MM.1S (cell line): ENCODE data around the gene PITPNM3.

ENCODE experiments used
- EZH2 ChIP-seq: fragments of 300-600 bp; sonication (generic); optimal IDR thresholded peaks from 2 replicates; pipeline ENCODE3; 2017; ENCODE audit warnings: low read depth, mild to moderate bottlenecking, antibody characterized with exemption, low read length, mixed read lengths
- TF ChIP-seq, protein P1 (sequence below): fragments of 300-600 bp; sonication (generic); IDR thresholded peaks from 2 replicates; pipeline ENCODE4 v1.5.1; 2016; ENCODE audit warnings: antibody characterized with exemption, low read length, mixed read lengths

DNA sequence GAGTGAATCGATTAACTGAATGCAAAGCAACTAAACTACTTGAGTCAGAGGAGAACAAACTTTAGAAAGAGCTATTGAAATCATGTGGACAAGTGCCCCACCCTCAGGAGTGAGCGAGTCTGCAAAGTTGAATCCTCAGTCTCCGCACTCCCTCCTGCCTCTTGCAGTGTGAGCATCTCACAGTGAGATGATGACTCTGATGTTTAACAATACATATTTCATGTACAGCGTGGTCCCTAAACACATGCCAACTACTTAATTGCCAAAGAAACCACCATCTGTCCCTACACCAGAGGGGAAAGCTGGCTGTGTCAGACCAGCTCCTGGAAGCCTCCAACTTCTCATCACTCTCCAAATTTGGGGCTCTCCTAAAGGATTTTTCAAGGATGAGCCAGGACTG is 80.9 kb downstream of the PITPNM3 start:
- TF ChIP-seq, protein P1, sequence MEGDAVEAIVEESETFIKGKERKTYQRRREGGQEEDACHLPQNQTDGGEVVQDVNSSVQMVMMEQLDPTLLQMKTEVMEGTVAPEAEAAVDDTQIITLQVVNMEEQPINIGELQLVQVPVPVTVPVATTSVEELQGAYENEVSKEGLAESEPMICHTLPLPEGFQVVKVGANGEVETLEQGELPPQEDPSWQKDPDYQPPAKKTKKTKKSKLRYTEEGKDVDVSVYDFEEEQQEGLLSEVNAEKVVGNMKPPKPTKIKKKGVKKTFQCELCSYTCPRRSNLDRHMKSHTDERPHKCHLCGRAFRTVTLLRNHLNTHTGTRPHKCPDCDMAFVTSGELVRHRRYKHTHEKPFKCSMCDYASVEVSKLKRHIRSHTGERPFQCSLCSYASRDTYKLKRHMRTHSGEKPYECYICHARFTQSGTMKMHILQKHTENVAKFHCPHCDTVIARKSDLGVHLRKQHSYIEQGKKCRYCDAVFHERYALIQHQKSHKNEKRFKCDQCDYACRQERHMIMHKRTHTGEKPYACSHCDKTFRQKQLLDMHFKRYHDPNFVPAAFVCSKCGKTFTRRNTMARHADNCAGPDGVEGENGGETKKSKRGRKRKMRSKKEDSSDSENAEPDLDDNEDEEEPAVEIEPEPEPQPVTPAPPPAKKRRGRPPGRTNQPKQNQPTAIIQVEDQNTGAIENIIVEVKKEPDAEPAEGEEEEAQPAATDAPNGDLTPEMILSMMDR, result no peak
- TF ChIP-seq EZH2, result no peak
